Sigmoid colon (tissue), 4 donors: ENCODE data around the gene TCF19.
"Not testable (repeated sequence)": the region's sequence is repeated elsewhere in the genome, so short reads cannot be mapped to it uniquely, and the experiment has no call there.

Experiments
- EP300 ChIP-seq, 4 donors: sonication (generic); formaldehyde crosslinking; IDR thresholded peaks; one replicate each; pipeline ENCODE4 v1.6.1; 2017; ENCODE audit warnings: antibody characterized with exemption in 4 of 4
- TF ChIP-seq, protein P1 (sequence below), 4 experiments: fragments of 450-650 bp in 3 of 4; fragments of 200-600 bp in 1 of 4; IDR thresholded peaks; one replicate each; pipeline ENCODE4 v1.5.1; 2016 to 2019; ENCODE audit warnings: antibody characterized with exemption in 4 of 4, mild to moderate bottlenecking in 3 of 4, moderate library complexity in 2 of 4

DNA sequence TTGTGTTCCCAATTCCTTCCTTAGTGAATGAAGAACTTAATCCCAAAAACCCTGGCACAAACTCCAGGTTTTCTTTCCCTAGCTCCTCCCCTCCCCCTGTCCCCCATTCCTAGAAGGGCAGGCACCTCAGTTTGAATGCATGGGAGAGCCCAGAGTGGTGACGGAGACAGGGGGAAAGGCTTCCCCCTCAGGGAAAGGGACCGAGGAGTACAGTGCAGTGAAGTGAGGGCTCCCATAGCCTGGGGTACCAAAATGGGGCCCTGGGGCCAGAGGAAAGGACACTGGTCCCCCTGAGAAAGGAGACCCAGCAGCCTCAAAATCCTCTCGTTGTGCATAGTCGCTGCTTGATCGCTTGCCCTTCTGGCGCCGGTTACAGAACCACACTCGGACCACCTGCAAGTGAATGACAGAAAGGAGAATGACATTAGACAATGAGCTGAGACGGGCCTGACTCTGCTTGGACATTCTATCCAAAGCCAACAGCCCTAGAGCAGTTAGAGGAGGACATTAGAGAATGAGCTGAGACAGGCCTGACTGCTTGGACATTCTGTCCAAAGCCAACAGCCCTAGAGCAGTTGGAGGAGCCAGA is 6.2 kb downstream of the TCF19 start:
- TF ChIP-seq, protein P1, sequence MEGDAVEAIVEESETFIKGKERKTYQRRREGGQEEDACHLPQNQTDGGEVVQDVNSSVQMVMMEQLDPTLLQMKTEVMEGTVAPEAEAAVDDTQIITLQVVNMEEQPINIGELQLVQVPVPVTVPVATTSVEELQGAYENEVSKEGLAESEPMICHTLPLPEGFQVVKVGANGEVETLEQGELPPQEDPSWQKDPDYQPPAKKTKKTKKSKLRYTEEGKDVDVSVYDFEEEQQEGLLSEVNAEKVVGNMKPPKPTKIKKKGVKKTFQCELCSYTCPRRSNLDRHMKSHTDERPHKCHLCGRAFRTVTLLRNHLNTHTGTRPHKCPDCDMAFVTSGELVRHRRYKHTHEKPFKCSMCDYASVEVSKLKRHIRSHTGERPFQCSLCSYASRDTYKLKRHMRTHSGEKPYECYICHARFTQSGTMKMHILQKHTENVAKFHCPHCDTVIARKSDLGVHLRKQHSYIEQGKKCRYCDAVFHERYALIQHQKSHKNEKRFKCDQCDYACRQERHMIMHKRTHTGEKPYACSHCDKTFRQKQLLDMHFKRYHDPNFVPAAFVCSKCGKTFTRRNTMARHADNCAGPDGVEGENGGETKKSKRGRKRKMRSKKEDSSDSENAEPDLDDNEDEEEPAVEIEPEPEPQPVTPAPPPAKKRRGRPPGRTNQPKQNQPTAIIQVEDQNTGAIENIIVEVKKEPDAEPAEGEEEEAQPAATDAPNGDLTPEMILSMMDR (IDR thresholded peaks at IDR 0.05): not testable (repeated sequence)
- not testable (repeated sequence) for TF ChIP-seq EP300 (IDR thresholded peaks at IDR 0.05)
